SW 1271 (cell line): ENCODE results near the gene APBB2.
A peak's percentile ranks its signal among the peaks of the same experiment; 100 is the strongest.

Experiments
- DNase-seq, 2 experiments: peaks; one replicate each; lab custom pipeline; 2025; lab: John Stamatoyannopoulos, UW

APBB2 gene

DNA sequence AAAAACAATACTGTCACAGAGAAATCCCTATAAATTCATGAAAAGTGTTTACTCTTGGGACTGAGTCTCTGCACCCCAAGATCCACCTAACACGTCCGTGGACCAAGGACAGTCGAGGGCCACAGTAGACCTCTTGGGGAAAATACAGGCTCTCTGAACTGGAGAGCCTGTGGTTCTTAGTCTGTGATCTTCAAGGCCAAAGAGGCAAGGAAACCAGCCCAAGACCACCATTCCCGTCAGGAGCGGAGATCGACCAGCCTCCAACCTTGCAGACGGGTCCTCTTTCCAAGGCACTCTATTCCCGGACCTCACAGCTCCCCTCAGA lies 1.6 kb upstream of the APBB2 start:
- no peak for DNase-seq

DNA sequence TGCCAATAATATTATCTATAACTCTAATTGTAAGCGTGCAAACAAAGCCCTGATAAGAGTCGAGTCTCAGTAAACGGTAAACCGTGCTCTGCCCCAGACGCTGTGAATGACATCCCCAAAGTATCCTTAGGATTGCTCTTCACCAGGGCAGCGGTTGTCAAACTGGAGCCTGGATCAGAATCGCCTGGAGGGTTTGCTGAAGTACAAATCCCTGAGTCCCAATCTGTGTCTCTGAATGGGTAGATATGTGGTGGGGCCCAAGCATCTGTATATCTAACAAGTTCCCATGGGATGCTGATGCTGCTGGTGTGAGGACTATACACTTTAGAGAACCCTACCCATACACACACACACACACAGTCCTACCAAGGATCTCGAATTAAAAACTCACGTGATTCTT lies 813 bp upstream of the APBB2 start:
- no peak for DNase-seq

DNA sequence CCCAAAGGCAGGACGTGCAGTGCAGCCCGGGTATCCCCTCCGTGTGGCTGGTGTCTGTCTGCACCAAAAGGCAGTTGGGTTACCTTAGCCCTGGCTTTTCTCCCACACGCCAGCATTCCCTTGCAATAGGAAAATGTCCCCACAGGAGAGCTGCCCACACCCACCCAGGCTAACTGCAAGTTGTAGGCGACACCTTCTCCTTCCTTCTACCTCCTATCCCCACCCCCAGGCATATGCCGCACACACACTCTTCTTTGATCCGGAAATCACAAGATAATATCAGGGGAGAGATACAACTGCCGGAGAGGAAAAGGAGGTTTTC lies 444 bp upstream of the APBB2 start:
- DNase-seq, result no peak

DNA sequence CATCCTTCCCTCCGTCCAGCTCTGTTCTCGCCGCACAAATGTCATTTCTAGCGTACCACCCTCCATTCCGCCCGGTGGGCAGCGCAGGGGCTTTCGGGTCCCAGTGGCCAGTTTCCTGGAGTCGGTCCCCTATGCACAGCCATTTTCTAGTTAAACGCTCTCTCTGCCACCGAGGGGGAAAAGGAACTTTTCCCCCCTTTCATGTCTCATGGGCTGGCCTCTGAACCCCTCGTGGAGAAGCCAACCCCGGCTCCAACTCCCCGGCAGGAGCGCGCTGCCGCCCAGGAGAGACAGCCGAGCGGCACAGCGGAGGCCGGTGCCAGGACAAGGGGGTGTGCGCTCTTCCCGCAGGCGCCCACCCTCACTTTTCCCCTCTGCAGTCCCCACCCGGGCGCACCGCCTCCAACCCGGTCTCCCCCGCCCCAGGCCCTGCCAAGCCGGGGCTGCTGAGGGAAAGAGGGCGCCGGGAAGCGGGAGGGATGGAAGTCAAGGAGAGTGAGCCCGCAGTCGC lies 662 bp downstream of the APBB2 start:
- DNase-seq, result no peak

DNA sequence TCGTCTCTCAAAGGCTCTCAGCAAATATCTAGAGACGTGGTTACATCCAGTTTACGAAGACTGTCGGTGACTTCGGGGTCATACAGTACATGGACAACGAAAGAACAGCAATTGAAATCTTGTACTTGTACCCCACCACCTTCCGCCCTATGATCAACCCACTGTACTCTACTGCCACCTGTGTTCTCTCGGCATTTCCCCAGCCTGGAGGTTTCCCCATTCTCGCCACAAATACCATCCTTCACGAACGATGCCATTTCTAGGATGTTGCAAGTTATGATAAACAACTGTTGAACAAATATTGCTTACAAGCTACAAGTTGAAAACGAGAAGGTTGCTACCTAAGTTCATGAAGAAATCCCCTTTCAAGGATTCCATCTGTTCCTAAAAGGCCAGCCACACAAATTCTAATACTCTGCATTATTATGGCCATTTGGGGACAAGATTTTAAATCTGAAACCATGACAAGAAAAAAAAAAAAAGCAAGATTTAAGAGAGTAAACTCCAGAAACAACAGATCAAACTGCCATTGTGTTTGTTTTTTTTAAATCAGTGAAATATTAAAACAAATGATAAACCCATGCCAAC lies 1.6 kb downstream of the APBB2 start:
- DNase-seq, result peak; percentile 33 to 88

DNA sequence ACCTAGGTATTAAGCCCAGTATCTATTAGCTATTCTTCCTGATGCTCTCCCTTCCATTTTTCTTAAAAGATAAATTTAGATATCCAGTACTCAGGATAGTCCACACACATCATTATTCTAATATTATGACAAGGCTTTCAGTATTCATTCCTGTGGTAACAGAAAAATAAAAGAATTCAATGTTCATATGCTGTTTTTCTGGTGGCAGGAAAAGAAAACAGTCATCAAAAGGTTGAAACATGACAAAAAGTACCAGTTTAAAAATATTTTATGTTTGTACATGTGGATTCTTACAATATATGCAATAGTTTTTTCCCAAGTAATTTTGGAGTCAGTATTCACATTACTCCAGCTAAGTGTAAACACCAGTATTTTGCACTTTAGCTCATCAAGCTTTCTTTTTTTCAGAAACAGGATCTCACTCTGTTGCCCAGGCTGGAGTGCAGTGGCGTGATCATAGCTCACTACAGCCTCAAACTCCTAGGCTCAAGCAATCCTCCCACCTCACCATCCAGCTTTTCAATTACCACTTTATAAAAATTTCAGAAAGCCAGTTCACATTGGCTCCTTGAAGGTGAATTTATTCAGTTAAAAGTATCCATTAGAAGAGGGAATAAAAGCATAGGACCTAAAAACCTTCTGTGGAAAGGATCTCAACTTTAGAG lies 2.3 kb downstream of the APBB2 start:
- no peak for DNase-seq

DNA sequence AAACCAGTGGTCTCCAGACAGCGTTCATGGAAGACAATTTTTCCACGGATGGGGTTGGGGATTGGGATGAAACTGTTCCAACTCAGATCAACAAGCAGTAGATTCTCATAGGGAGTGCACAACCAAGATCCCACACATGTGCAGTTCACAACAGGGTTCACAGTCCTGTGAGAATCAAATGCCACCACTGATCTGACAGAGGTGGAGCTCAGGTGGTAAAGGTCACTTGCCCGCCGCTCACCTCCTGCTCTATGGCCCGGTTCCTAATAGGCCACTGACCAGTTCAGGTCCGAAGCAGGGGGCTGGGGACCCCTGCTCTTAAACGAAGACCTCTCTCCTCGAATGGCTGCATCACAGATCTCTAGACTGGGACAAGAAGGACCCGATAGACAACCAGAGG lies 4.4 kb downstream of the APBB2 start:
- DNase-seq, result no peak

DNA sequence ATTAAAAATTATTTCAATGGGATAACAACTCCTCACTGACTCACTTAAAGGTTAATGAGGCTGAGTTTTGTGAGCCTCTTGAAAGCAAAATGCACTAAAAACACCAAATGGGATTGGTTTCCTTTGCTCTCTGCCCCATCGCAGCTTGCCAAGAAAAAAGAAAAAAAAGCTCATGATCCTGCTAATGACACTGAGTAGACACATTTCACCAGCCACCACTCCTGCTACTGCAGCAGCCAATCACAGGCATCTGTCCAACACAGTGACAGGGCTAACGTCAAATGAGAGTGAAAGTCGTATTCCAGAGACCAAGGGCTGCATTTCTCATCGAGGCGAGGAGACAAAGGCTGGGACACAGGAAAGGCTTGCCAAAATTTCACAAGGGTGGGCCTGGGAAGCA lies 5.2 kb downstream of the APBB2 start:
- DNase-seq, result peak; percentile 7 to 30

DNA sequence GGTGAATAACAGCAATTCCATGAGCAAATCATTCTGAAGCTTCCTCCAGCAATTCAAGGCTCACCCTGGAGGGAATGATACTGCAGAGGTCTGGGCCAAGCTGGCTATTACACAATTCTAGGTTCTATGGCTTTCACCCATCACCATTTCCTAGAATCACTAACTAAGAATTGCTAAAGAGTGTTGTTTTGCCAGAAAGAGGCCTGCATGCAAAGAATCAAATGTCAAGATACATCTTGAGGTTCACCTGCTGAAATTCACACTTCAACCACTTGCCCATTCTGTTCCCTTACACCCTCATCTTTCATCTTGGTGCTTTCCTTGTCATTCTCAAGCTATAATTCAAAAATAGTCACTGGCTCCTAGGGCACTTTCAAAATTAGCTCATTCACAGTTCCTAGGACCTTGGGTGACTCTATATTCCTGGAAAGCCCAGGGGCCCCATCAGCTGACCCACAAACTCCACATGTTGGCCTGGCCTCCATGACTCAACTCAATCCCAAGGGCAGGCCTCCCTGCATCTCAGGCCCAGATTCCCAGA lies 7.0 kb downstream of the APBB2 start:
- DNase-seq, result no peak

DNA sequence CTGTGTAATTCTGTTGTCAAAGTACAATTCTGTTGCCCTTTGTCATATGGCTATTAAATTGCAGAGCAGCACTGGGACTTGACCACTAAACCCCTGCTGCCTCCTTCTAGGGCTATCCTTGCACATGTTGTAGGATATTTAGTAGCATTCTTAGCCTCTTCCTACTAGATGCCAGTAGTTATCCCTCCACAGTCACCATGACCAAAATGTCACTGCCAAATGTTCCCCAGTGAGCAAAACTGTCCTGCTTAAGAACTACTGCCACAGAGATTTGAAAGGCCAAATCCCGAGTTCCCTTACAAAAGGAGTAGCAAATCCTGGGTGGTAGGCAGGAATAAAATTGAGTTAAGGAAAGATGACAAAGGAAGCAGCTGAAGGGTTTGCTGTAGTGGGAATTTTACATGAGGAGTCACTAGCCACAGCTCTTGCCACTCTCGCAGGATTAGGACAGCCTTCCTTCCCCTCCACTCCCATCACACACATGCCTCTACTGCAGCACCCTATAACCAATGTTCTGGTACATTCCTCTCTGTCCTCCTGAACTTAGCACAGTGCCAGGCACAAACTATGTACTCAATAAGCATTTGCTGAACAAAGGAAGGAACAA lies 8.4 kb downstream of the APBB2 start:
- no peak for DNase-seq

DNA sequence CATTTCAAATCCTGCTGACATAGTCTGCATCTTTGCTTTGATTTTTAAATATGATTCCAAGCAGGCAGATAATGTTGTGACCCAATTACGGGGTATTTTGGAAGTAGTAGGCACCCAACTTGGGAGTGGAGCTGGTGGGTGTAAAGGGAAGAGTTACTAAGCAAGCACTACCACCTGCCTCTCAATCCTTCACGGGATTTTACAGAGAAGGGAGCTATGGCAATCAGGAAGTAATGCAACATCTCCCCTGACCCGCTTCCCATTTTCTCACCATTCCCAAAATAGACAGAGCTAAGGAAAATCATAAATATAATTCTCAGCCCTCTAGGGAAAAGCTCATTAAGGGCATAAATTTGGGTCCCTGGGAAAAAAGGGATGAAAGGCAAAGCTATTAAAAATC lies 9.2 kb downstream of the APBB2 start:
- no peak for DNase-seq

DNA sequence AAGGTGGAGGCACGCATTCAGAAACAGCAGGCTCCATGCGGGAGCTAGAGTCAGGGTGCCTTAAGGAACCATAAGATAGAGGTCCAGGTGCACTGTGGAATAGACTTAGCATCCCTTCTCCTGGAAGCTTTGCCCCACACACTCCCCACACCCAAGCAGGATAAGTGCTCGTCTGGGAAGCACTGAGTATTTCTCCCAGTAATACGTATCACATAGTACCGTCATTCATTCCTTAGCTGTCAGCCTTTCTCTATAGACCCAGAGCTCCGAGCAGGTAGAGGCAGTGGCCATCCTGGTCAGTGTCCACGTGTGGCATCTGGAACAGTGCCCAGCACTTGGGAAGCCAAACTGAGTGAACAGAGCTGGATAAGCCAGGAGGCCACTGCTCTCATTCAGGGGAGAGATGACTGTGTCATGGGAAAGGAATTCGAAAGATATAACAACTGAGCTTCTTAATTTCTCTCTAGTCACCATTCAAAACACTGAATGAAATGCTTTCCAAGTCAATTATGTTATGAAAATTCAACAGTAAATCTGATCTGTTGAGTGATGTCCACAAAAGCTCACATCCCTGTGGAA lies 9.9 kb downstream of the APBB2 start:
- peak; percentile 13 to 77 for DNase-seq

DNA sequence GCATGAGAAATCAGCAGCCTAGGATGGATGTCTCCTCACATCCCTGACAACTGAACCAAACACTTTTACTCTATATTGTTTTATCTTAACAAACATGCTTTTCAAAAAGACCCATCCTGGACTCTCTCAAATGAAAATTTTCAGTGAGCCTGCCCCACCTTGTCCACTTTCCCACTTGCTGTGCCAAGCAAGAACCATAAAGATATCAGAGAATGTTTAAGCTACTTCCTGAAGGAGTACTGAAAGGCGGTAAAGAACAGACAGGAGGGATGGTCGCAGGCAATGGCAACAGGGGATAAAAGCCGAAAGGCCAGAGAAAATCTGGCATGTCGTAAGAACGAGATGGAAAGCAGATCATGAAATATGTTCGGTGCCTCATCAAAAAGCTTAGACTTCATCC lies 10.5 kb downstream of the APBB2 start:
- no peak for DNase-seq

DNA sequence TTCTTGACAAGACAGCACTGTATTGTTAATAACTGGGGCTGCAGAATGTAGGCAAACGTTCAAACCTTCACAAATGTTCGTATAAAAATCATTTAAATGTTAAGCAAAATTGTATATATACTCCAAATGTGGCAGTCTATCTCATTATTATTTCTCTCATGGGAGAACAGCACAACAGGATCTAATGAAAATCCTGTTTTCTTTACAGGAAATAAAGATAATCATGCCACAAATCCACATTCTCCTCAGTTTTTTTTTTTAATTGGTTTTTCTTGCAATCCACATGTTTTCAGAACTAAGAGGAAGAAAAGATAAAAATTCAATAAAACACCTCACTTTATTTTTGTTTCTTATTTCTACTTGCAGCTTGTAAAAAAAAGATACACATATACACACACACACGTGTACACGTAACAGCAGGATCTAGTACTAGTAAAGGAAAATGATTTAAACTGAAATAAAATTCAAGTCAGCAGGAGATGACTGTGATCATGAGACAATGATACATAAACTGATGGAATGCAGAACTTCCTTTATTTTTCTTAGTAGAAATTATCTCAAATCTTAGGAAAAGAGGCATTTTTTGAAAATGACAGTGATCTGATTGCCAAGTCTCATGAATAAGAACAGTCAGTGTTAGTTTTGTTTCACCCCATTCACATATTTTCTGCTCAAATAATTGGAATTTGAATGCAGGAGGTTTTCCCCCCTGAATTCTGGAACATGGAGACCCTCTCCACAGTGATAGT lies 11.3 kb downstream of the APBB2 start:
- no peak for DNase-seq

DNA sequence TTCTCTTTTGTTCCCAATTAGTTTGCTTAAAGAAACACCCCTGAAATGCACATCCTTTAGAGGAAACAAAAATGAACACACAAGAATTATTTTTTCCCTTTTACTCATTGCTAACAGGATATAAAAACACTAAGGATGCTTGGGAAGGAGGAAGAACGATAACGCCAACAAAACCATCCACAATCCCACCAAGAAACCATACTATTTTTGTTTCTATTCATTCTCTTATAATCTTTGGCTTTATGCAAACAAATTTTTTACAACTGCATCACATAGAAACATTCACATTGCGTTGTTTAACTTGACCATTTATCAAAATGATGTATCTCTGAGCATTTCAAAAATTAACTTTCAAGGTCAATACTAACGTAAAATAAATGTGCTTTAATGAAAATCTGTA lies 12.0 kb downstream of the APBB2 start:
- DNase-seq, result no peak

DNA sequence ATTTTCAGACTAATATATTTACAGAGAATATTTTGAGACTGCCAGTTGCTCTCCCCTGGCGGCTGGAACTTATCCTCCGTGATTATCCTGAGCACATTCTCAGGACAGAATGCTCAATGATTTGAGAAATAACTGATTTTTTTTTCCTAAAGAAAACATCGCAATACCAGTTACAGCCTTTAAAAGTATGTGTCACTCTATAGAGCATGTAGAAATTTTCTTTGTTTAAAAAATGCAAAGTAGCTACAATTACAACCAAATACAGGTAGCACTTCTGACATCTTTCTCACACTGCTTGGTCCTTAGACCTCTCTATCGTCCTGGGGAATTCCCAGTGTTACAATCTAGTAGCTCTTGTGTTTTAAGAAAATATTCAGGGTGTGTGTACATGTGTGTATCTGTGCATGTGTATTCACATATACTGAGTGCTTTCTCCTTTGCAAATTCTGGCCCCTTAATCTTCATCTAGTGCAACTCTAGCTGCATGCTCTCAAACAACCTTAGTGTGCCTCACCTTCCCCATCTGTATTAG lies 13.8 kb downstream of the APBB2 start:
- no peak for DNase-seq

DNA sequence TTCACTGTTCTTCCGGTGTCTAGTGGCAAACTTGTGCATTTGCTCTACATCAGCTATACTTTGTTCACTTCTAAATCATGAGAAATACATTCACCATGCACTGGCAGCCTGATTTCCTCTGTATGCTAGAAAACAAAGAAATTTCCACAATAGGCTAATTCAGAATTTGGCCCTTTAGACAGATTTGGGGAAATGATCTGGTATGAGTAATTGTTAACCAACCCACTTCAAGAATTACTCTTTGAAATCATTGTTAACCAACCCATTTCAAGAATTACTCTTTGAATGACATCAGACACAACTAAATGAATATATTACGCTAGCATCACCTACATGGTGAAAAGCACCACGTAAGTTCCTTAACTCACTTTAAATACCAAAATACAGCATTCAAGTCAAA lies 14.6 kb downstream of the APBB2 start:
- no peak for DNase-seq

DNA sequence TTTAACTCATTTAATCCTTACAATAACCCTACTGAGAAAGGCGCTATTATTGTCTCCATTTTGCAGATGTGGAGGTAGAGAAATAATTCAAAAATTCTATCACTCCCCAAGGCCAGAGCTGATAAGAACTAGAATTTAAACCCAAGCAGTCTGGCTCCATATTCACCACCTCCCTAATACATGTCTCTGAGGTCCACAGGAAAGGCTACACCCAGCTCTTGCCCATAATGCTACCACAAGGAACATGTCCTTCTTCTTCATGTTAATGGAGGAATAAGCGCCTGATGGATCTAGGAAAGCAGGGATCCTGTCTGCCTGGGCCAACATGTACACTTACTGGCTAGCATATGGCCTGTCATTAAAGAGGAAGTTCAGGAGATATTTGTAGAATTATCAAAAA lies 16.3 kb downstream of the APBB2 start:
- DNase-seq, result no peak

DNA sequence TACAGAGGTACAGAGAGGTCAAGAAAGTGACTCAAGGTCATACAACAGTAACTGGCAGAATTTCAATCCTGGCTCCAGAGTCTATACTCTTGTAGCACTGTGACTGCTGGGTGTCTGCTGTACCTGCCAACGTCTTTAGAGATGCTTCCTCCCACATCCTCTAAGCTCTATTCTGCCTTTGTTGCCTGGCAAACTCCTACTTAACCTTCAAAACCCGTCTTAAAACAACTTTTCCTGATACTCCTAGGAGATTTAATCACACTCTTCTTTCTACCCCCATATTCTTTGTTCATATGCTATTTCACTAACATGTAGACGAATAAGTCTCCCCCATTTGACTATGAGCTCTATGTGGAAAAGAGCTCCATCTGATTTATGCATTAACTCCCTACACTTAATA lies 16.8 kb downstream of the APBB2 start:
- DNase-seq, result no peak

DNA sequence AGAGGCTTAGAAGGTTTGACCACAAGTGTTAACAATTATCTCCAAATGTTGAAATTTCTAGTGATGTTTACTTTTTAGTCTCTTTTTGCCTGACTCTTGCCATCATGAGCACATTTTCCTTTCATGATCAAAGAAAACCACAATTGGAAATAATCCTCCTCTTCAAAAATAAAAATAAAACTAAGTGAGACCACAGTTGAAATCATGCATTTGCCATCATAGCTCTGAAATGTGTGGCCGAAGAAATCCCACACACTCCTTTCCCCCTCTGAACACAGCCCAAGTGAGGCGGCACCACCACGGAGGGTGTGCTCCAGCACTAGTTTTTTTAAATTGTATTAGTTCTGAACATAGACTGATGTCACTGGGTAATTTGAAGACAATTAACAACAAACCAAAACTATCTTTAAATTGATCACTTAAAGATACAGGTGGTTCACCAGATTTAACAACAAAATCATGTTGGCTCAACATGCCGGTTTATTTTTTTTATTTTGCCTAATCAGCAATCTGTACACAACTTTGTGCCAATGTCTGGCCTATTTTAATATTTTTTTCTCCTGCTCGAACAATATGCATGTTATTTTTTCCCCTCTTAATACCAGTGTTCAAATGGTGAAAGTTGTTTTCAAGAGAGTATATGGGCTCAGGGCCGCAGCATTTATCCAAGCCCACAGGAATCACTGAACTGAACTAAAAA lies 17.6 kb downstream of the APBB2 start:
- DNase-seq, result no peak

DNA sequence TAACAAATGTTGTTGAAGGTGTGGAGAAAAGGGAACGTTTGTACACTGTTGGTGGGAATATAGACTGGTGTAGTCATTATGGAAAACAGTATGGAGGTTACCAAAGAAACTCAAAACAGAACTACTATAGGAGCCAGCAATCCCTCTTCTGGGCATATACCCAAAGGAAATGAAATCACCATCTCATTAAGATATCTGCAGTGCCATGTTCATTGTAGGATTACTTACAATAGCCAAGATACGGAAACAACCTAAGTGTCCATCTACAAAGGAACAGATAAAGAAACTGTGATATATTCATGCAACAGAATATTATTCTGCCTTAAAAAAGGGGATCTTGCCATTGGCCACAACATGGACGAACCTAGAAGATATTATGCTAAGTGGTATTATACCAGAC lies 22.2 kb downstream of the APBB2 start:
- no peak for DNase-seq

DNA sequence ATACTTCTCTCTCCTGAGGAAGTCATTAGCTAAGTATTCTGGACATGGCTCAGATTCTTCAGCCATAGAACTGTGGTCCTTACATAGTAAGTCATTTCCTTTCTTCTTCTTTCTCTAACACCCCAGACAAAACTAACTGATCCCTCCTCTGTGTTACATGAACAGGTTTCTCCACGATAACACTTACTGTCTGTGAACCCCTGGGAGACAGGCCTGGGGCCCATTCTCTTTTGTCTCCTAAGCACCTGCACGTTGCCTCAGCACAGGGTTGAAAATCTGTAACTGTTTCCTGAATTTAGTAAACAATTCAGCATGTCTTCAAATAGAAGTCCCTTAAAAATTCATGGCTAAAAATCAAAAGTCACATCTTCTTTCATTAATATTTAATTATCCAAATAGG lies 24.7 kb downstream of the APBB2 start:
- no peak for DNase-seq
